Measurements from ENCODE around the gene MRAP2.
A peak's percentile ranks its signal among the peaks of the same experiment; 100 is the strongest.
"Not testable (repeated sequence)": the region's sequence is repeated elsewhere in the genome, so short reads cannot be mapped to it uniquely, and the experiment has no call there.

The MRAP2 gene

GRCh38 chr6:84032000-84032399 is 1.6 kb upstream of the MRAP2 start:
- not testable (repeated sequence) for DNase-seq

DNA sequence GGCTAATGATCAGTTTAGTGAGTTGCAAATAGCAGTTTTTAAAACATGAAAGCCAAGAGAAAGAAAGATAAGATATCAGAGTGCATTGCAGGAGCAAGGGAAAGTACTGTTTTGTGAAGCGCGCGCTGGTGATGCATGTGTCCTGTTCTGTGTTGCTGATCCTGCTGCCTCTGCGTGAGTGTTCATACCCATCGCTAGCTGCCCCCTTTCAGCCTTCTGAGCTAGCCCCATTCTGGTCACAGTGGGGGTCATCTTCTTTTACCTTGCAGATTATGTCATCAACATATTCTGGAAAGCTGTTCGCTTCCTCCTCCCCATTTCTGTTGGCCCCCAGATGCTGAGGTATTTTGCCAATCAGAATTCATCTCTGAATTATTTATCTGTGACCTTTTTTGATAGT is 1.9 kb downstream of the MRAP2 start:
- DNase-seq = no peak

GRCh38 chr6:84037425-84038089 is 4.0 kb downstream of the MRAP2 start:
- DNase-seq = no peak

GRCh38 chr6:84042603-84043002 is 9.0 kb downstream of the MRAP2 start:
- DNase-seq = no peak

- no peak for DNase-seq
Observed at GRCh38 chr6:84043555-84043954, 10.0 kb downstream of the MRAP2 start.

DNA sequence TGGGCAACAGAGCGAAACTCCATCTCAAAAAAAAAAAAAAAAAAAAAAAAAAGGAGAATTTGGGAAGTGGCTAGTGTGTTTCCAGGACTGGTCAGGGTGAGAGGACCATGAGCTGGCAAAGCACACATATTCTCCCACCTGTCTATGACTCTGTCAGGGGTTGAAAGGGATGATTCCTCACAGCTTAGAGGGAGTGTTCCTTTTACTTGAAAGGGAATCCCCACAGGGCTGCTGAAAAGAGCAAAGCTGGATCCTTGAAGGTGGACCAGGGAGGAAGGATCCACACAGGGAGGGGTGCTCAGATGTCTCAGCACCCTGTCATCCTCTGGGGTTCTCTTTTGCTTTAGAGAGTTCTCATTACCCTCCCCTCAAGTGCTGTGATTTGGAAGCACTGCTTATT is 13.2 kb downstream of the MRAP2 start:
- no peak for DNase-seq

- DNase-seq = no peak
Observed at GRCh38 chr6:84048588-84048987, 15.0 kb downstream of the MRAP2 start.

- no peak for DNase-seq
Observed at GRCh38 chr6:84050408-84050807, 16.8 kb downstream of the MRAP2 start.

DNA sequence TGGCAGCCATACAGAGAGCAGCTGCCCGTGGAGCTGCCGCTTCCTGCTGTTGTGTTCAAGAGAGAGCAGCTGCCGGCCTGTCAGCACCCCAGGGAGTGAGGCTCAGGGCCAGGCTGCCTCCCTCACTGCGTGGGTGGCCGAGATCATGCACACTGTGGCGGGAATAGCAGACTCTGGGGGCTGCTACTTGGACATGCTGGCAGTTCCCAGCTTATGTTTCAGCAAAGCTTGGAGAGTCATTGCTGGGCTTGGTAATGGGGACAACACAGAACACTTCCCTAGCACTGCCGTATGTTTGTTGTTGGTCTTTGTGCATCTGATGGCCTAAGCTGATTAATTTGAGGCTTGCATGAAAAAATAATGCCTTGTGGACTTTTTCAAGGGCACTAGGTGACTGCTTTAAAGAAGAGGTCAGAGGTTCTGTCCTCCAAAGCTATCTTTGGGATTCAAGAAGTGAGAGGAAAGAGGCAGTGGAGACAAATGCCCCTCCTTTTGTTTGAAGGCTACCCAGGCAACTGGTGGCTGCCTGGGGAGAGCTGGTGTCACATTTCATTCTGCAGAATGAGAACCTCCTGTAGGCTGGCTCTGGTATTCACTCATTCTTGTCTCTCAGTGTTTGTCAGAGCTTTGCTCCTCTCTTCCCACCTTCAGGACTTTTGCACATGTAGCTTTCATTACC is 18.8 kb downstream of the MRAP2 start:
- DNase-seq = peak; percentile 90 to 94

GRCh38 chr6:84052883-84053241 is 19.3 kb downstream of the MRAP2 start:
- peak in 1 of 2 experiments; percentile 58 for DNase-seq

DNA sequence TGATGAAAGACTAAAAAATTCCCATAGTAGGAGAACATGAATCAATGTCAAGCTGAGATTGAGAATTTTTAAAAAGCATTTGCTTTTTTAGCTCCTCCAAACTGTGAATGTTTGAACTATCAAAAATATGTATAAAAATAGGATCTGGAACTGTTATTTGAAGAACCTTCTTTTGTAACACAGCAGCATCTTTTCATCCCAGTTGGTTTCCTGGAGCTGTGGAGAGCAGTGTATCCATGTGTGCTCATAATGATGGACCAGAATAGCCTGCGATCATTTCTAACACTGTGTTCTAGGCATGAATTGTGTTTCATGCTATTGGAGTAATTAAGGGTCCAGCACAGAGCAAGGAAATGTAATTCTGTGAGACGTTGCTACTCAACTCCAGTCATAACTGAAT is 22.1 kb downstream of the MRAP2 start:
- no peak for DNase-seq

- DNase-seq = no peak
Observed at GRCh38 chr6:84057908-84058307, 24.3 kb downstream of the MRAP2 start.

- DNase-seq = no peak
Observed at GRCh38 chr6:84059082-84059481, 25.5 kb downstream of the MRAP2 start.

DNA sequence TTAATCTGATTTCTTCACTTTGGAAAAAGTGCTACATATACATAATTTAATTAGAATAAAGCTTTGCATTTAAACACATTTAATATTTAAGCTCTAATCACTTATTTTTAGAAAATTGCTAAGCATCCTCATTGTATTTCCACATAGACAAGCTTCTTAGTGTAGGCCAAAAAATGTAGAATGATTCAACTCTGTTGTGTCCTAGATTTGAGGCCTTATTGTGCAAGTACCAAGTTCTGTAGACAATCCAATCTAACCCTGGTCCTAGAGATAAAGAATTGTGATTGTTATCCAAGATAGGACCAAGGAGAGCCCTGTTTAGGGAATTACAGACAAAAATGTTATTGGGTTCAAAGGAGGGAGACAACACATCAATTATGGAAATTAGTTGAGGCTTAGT is 27.6 kb downstream of the MRAP2 start:
- no peak for DNase-seq

DNA sequence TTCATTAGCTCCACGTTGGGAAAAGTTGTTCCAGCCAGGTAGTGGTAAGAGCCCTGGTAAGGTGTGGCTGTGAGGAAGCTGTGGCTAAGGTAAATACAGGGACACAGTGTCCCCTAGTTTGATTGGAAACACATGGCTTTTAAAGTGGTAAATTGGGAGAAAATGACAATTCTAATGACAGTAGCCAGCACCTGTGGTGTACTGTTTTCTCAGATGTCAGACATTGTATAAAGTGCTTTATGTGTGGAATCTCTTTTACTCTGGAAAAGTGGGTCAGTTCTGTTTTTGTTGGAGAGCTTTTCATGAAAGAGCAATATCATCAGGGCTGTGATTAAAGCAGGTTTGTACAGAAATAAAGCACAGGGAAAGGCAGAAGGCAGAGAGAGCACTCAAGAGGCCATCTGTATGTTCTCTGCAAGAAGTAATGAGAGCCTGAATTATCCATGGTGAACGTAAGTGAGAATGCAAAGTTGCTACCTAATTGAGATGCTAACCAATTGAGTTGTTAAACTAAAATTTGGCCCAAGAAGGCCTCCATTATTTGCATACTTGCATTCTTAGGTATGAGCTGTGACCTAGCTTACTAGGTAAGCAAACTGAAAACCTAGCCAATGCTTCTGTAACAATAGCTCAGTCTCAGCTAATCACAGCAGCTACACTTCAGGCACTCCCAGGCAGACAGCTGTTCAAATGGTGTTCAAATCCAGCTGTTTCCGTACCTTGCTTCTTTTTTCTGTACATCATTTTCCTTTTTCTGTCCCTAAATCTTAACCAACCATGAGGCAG is 28.2 kb downstream of the MRAP2 start:
- peak; percentile 32 to 77 for DNase-seq

DNA sequence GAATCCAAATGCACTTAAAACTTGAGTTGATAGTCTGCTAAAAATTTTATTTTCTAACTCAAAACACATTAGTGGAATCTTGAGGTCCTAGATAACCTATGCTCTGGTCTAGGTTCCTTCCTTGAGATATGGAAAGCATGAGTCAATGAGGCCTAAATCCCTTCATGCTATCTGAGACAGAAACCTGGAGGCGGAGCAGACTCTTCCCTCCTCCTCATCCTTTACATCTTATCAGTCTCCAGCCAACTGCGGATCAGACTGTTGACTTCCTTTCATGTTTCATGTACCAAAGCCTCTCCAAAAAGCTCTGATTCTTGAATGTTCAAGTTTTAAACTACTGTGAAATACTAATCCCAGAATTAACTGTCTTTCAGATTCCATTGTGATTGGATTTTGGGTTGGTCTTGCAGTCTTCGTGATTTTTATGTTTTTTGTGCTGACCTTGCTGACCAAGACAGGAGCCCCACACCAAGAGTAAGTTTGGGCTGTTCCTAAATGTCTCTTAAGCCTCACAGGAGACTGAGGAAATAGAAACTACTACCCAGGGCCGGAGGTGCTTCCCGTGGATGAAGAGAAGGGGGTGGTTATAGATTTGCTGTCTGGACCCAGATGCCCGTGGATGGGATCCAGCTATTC is 29.1 kb downstream of the MRAP2 start:
- DNase-seq = no peak

DNA sequence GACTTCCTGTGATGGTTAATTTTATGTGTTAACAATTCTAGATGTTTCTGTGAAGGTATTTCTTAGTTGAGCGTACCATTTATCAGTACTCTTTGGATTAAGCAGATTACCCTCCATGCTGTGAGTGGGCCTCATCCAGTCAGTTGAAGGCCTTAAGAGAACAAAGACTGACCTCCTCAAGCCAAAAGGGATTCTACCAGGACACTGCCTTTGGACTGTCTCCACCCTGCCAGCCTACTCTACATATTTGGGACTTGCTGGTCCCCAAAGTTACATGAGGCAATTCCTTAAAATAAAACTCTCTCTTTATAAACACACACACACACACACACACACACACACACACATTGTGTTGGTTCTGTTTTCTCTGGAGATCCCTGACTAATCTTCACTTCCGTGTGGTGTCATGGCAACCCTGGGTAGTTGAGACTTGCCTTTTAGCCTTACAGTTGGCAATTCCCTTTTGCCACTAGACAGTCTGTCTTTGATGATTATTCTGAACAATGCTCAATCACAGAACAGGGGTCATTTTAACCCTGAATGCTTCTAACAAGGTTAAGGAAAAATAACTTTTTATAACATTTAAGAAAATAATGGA is 32.2 kb downstream of the MRAP2 start:
- DNase-seq = no peak

DNA sequence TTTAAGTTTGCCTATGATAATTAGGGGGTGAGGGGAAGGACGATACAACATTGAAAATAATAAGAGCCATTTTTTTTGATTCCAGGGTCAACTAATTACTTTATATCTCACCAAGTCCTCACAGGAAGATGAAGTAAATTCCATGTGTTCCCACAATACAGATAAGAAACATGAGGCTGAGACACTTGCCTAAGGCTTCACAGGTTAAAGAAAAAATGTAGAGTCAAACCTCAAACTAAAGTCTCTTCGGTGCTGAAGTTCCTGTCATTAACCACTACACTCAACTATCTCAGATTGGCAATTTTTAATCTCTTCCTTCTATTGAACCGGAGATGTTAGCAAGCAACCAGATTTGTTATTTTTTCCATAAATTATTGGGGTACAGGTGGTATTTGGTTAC is 33.0 kb downstream of the MRAP2 start:
- DNase-seq = no peak

- DNase-seq = not testable (repeated sequence)
Observed at GRCh38 chr6:84068873-84069272, 35.3 kb downstream of the MRAP2 start.

DNA sequence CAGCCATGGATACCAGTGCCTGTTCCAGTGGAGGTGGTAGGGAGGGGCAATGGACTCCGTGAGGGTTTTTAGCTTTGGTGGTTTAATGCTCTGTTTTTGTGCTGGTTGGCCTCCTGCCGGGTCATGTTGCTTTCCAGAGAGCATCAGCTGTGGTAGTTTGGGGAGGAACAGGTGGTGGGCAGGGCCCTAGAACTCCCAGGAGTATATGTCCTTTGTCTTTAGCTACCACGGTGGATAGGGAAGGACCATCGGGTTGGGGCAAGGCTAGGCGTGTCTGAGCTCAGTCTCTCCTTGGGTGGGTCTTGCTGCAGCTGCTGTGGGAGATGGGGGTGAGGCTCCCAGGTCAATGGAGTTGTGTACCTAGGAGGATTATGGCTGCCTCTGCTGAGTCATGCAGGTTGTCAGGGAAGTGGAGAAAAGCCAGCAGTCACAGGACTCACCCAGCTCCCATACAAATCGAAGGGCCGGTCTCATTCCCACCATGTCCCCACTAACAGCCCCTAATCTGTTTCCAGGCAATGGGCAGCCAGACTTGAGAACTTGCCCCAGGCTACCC is 38.9 kb downstream of the MRAP2 start:
- no peak for DNase-seq

DNA sequence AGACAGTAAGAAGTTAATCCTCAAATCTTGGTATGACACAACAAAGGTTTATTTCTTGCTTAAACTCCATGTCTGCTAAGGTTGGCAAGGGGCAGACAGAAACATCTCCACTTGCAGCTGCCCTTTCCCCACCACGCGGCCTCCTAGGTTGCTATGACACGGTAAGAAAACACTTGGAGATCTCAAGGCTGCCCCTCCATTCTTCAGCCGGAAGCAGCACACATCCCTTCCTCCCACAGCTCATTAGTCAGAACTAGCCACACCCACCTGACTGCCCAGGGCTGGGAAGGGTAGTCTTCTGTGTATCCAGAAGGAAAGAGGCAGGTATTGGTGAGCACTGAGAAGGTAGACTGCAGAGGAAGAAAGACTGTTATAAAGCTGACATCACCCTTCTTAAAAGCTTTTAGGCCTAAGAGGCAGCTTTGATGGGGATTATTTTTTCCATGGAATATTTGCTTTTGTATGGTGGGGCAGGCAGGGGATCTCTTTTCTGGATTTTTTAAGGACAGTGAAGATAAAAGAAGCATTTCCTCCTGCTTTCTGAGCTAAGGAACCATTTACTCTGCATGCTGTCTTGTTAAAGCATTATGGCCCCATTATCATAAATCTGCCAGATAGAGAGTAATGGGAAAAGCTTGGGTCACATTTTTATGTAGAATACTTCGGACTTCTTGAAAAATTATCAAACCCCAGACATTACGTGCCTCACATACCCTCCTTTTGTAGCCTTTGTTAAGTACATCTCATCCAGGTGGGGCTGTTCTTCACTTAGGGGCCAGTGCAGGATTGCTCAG is 41.6 kb downstream of the MRAP2 start:
- DNase-seq = no peak

- DNase-seq = no peak
Observed at GRCh38 chr6:84077645-84078044, 44.1 kb downstream of the MRAP2 start.

Measured in NCI-H2081 (cell line).